Stomach (tissue), 4 donors: ENCODE measurements around the gene CGB2.
"Not testable (repeated sequence)": the region's sequence is repeated elsewhere in the genome, so short reads cannot be mapped to it uniquely, and the experiment has no call there.

Experiments used
- CTCF ChIP-seq, 7 experiments: fragments of 450-650 bp in 4 of 7; fragments of 200-600 bp in 3 of 7; sonication (generic) in 3 of 7; IDR thresholded peaks; one replicate each; pipeline ENCODE4 v1.5.1; 2016 to 2019; ENCODE audit warnings: antibody characterized with exemption in 7 of 7, control low read depth in 2 of 7, mild to moderate bottlenecking in 1 of 7
- POLR2A ChIP-seq, 4 donors: fragments of 450-650 bp; IDR thresholded peaks; one replicate each; pipeline ENCODE4 v1.6.1; 2016; ENCODE audit warnings: antibody characterized with exemption in 4 of 4, control low read depth in 2 of 4, mild to moderate bottlenecking in 1 of 4, moderate library complexity in 1 of 4

GRCh38 chr19:49025088-49025487, 6.6 kb upstream of the CGB2 start:
- not testable (repeated sequence) for TF ChIP-seq POLR2A, CTCF (IDR thresholded peaks at IDR 0.05)
